ENCODE results near the gene PGC.

Gene PGC

GRCh38 chr6:41743406-41744235 is 3.6 kb downstream of the PGC start:
- DNase-seq = no peak

- no peak for DNase-seq
Measured at GRCh38 chr6:41741625-41742490, 5.3 kb downstream of the PGC start.

GRCh38 chr6:41740366-41741162 is 6.6 kb downstream of the PGC start:
- no peak for DNase-seq

GRCh38 chr6:41739041-41739440 is 8.2 kb downstream of the PGC start:
- no peak for DNase-seq

GRCh38 chr6:41737591-41738130 is 9.5 kb downstream of the PGC start:
- DNase-seq = no peak

GRCh38 chr6:41736800-41737555 is 10.2 kb downstream of the PGC start:
- DNase-seq = no peak

GRCh38 chr6:41736186-41736733 is 10.9 kb downstream of the PGC start:
- DNase-seq = no peak

- peak; percentile 90 for DNase-seq
Measured at GRCh38 chr6:41735427-41736185, 11.6 kb downstream of the PGC start, which contains the start of gene TFEB. Gene TFEB, minus strand, starts transcription at chr6:41735608. Its CDS starts 44,395 bp downstream, at chr6:41691213.

GRCh38 chr6:41734666-41735426 is 12.4 kb downstream of the PGC start:
- DNase-seq = peak; percentile 58

GRCh38 chr6:41733707-41734665 is 13.2 kb downstream of the PGC start:
- DNase-seq = peak; percentile 83

- DNase-seq = no peak
Measured at GRCh38 chr6:41733360-41733706, 13.9 kb downstream of the PGC start.

GRCh38 chr6:41732591-41733359 is 14.4 kb downstream of the PGC start:
- DNase-seq = no peak

GRCh38 chr6:41732149-41732548 is 15.0 kb downstream of the PGC start:
- no peak for DNase-seq

- no peak for DNase-seq
Measured at GRCh38 chr6:41731561-41732086, 15.6 kb downstream of the PGC start.

GRCh38 chr6:41730531-41731436 is 16.4 kb downstream of the PGC start:
- DNase-seq = no peak

GRCh38 chr6:41729624-41730023 is 17.6 kb downstream of the PGC start:
- no peak for DNase-seq

- no peak for DNase-seq
Measured at GRCh38 chr6:41728954-41729353, 18.2 kb downstream of the PGC start.

Data from NCI-H774 (cell line).